Sciatic nerve (tissue), 2 donors: ENCODE data around the gene NMNAT1. TPM values are rescaled to one million over a fixed set of nuclear protein-coding genes. Genes with fewer than 3 reads are reported as not detected.
A peak's percentile ranks its signal among the peaks of the same experiment; 100 is the strongest.

Experiments used
- ATAC-seq: fragments of 200-7000 bp; cut with Tn5 transposase; one replicate; pipeline ENCODE4 v1.9.1; 2020; ENCODE audit warnings: mild to moderate bottlenecking, moderate library complexity
- DNase-seq: peaks from one replicate; pipeline ENCODE4 v3.0.0-alpha.2; 2020; ENCODE audit warnings: low spot score
- intact Hi-C: fragments of 100-400 bp; cut with DNase I; formaldehyde crosslinking; loops from one replicate; pipeline ENCODE4 v1.14.2; 2022
- total RNA-seq: library from RNA; stranded (reverse); fragmentation: NEBNext Ultra II Directional; extraction: Animal tissue kit (Norgen Biotek cat#: 25700); gene quantifications from one replicate; pipeline ENCODE4 v1.2.1, GENCODE V29; 2021
- donor health status: DM: no; HTN: no; CAD: no.
- donor health status: DM: no; HTN: no; CAD: no.

The NMNAT1 gene
- total RNA-seq: 10.7 TPM

DNA sequence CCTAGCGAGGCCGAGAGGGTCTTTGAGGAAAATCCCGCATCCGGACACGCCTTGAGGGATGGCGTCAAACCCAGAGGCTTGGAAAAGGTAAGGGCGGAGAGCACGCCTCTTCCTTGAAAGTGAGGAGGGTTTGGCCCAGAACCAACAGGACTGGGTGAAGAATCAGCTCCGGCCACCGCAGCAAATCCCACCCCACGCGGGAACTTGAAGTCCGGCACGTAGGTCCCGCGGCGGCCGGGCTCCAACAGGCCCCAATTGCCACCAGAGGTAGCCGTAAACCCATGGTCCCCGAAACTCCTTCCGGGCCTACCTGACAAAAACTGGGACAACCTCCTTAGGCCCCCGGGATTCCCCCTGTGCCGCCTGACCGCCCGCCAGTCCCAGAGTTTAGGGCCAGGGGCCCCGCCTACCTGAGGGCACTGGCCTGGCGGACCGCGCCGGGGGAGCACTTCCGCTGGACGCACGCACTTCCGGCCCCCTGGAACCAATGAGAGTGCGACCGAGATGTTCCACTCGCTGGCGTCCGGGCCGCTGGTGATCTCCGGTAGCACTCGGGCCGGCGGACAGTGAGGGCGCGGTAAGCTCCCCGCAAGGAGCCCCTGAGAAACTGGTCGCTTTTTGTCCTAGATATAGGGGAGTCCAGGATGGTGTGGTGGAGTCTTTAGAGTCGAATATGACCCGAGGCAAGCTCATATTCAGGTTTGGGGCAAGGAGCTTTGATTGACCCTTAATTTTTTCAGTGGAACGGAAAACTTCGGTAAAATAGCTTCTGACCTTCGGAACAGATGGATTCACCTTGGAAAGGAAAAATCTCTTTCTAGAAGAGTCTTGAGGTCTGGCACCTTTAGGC is at the start of gene NMNAT1, which contains the start of gene LZIC:
Gene NMNAT1, plus strand, starts transcription at position 537 of the 850 bp plus-strand sequence. CDS start 28,599 bp downstream, outside the sequence.
Gene LZIC, minus strand, starts transcription at position 453 of the 850 bp plus-strand sequence. CDS start 6,772 bp downstream, outside the sequence.
- intact Hi-C loops: no loop called here
- peak; percentile 93 for DNase-seq
- ATAC-seq: peak; percentile 100

DNA sequence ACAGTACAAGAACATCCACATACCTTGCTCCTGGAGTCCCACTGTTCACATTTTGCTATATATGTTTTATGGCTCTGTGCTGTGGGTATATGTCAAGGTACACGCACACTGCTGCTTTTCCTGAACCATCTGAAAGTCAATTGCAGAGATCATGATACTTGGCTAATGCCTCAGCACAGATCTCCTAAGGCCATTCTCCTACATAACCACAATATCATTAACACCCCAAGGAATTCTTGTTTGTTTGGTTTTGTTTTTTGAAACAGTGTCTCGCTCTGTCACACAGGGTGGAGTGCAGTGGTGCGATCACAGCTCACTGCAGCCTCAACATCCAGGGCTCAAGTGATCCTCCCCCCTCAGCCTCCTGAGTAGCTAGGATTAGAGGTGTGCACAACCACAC is 49.2 kb upstream of the NMNAT1 start:
- intact Hi-C loops: no loop called here
- ATAC-seq (no peak), DNase-seq (no peak)

DNA sequence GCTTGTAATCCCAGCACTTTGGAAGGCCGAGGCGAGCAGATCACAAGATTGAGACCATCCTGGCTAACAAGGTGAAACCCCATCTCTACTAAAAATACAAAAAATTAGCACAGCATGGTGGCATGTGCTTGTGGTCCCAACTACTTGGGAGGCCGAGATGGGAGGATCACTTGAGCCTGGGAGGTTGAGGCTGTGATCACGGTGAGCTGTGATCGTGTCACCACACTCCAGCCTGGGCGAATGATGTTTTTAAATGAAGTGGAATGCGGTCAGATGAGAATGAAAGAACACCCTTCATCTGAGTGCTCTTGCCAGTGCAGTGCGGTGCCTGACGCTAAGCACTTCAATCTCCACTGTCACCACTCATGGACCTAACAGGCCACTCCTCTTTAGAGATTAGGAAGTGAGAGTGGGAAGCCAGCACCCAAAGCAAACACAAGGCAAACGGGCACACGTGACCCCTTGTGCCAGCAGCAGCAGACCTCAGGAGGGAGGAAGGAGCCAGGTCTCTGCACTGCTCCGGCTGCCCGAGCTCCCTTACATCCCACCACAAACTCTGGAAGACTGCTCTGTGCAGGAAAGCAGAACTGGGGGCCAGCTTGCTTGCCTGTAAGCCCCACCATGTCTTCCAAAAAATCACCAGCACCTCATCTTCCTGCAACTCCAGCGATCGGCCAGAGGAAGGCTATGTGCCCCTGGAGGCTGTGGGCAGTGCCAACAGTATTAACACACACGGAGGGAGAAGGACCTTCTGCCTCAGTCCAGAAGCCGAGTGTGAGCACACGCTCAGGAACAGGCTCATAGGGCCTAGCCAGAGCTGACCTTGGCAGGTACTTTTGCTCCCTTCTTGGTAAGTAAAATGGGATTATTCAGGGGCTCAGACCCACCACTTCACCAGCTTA is 42.9 kb upstream of the NMNAT1 start:
- peak; percentile 67 for DNase-seq
- peak; percentile 87 for ATAC-seq
- intact Hi-C loops: no loop called here

DNA sequence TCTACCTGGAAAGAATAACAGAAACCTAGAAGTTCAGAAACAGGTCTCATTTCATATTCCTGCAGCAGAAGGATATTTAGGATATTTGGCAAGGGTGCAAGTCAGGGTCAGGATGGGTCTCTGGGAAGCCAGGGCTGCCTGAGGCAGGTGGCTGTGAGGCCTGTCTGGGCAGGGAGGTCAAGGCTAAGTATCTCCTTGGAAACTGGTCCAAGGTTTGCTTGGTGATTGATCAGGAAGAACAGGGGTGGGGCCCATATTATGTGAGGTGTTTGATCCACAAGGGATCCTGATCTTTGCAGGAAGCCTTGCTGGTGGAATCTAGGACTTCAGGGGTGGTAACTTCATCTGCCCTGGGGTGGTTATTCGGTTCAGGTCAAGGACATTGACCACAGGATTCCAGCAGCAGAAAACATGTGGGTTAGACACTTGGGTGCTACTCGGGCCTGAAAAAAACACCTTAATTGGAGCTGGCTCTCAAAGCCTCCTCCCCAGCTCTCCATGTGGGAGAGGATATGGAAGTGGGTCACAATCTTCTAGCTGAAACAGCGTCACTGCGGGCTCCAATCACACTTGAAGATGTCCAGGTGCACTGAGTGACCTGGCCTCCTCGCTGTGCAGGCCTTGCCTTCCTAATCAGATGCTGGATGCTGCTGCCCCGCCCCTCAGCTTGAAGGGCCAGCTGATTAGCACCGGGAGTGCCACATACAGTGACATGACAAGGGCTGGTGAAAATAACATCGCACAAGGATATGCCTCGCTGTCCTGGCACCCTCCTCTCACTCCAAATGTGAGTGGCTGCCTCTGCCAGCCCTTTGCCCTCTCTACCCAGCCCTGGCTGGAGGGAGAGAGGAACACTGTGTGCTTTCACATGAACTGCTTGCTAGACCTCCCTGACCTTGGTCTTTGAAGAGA is 41.9 kb upstream of the NMNAT1 start:
- ATAC-seq: peak; percentile 19
- DNase-seq: no peak
- intact Hi-C loops: no loop called here

DNA sequence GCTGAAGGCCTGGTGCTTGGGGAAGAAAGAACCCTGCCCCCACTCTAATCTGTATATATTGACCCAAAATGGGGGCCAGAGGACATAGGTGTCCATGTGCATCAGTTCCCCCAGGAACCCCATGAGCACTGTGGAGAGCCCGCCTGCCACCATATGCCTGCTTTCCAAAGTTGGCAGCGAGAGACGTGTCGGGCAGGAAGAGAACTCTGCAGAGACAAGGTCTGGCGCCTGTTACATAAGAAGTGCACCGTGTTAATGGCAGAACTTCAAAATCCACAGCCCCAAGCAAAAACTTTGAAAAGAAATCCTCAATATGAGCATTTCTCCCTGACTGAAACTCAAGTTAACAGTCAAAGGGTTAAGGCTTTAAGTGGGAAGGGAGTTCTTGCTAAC is 41.2 kb upstream of the NMNAT1 start:
- intact Hi-C loops: no loop called here
- DNase-seq: no peak
- ATAC-seq: no peak

DNA sequence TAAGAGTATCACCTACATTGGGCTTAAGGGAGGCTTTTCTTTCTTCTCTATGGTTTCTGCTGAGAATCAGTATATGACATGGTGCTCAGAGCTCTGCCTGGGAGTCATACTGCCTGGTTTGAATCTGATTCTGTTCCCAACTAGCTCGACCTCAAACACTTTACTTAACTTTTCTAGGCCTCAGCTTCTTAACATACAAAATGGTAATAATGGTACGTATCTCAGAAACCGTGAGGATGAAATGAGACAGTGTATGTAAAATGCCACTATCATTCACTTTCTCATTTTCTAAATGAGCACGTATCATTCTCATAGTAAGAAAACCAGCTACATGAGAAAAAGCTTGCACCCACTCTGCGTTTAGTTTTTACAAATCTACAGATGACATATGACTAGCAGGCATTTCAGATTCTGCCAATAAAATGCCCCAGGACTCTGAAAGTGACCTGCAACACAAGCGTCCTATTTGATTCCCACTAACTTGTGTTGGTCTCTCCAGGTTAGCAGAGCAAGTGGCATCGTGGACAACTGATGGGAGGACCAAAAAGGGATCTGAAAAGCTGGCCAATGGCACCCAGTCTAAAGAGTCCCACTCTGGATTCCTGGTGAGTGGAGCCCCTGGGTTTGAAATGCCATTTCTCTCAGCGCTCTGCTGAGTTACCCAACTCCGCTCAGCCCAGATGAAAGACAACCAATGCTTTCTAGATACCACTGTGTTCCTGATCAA is 39.3 kb upstream of the NMNAT1 start:
- no peak for ATAC-seq
- intact Hi-C loops: no loop called here
- no peak for DNase-seq

DNA sequence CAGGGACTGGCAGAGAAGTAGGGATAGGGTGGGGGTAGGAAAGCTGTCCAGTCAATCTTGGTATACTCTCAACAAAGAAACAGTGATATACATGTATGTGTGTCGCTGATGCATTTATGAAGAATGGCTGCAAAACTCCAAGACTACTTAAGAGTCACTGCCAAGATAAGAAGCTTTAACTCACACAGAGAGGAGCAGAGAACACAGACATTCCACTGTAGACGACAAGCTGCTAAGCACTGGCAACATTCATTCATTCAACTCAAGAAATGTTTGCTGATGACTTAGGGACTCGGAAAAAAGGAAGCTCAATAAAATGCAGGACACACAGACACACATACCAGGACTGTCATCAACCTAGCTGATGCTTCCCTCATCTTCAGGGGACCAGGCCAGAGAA is 38.7 kb upstream of the NMNAT1 start:
- intact Hi-C loops: no loop called here
- DNase-seq (no peak), ATAC-seq (no peak)

DNA sequence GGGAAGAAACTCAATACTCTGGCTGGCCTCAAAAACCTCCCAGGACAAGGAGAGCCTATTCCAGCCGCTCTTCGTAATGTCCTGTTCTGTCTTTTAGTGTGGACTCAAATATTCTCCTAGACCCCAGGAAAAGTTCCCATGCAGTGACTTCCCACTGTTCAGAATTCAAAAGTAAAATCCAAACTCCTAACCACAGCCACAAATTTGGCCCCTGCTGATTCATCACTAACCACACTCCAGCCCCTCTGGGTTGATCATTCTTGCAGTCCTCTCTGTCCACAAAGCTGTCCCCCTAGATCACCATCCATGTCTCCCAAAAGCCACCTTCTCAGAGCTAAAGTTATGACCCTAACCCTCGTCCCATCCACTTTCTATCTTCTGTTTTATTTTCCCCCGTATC is 38.3 kb upstream of the NMNAT1 start:
- no peak for DNase-seq
- intact Hi-C loops: no loop called here

DNA sequence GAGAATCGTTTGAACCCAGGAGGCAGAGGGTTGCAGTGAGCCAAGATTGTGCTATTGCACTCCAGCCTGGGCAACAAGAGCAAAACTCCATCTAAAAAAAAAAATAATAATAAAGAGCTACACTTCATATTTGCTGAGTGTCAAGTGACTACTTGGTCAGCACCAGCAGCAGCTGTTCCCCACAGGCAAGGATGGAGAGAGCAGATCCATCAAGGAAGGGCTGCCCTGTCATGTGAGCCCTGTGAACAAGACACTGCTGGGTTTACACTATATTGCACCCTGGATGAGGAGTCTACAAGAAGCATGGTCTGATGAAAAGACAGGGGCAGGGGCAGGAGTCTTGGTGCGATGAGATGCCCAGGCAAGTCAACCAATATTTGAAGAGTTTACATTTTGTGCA is 36.8 kb upstream of the NMNAT1 start:
- DNase-seq (no peak), ATAC-seq (no peak)
- intact Hi-C loops: no loop called here

More for the DNA sequence above, 38.3 kb upstream of the NMNAT1 start:
- ATAC-seq: no peak

DNA sequence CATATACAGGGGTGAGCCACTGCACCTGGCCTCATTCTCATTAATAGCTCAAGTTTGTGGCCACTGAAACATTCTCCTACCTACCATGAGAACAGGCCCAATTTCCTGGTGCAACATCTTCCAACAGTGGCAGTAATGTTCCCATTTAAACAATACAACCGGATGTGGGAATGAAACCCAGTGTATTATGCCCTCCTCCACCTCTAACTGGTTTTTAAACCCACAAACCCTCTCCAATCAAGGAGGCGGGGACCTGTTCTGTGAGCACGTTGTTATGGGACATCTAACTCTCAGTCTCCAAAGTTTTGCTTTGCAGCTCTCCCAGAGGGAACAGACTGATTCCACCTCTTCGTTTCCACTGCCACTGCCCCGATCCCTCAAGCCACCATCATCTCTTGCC is 35.8 kb upstream of the NMNAT1 start:
- ATAC-seq (no peak), DNase-seq (no peak)
- intact Hi-C loops: no loop called here

DNA sequence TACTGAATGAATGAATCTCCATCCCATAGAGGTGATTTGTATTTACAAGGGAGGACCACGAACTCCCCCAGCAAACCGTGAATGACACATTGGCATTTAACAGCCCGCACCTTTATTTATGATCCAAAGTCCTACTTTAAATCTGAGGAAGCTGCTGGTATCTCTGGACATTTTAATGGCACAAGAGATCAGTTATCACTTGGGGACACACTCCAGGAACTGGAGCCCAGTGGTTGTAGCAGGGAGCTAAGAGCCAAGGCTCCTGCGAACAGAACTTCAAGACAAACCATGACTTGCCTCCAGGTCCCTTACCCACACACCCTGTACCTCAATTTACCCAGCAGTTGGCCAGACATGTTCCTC is 34.4 kb upstream of the NMNAT1 start:
- DNase-seq (no peak), ATAC-seq (no peak)
- intact Hi-C loops: no loop called here

DNA sequence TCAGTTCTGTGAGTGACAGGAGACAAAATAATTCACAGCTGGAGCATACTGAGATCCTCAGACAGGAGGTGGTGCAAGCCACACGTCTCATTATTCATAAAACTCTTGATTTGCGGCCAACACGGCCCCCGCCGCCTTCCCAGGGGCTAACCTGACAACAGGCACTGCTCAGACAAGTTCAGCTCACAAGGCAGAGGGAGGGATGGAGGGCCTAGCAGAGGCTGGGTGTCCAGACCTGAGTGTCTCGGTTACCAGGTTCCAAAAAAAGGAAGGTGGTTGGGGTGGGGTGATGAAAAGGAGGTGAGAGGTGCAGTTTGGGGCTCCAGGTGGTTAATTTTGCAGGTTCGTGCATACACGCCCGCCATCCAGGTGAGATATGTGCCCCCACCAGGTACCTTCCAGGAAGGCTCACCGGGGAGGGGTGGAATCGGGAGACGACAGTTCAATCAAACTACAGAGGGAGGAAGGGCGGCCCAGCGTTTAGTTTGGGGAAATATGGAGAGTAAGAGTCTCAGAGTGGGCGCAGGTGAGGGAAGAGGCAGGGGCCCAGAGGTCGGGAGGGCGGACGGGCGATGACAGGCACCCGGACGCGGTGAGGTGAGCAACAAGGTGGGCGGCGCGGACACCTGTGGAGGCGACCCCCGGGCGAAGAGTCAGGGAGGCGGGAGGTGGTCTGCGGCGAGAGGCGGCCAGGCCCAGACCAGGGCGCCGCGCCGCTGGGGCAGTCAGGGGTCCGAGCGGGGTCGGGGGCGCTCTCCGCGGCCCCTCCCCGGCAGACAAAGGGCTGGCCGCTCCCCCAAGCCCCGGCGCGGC is 33.8 kb upstream of the NMNAT1 start:
- ATAC-seq (no peak), DNase-seq (peak; percentile 72)
- intact Hi-C loops: no loop called here

DNA sequence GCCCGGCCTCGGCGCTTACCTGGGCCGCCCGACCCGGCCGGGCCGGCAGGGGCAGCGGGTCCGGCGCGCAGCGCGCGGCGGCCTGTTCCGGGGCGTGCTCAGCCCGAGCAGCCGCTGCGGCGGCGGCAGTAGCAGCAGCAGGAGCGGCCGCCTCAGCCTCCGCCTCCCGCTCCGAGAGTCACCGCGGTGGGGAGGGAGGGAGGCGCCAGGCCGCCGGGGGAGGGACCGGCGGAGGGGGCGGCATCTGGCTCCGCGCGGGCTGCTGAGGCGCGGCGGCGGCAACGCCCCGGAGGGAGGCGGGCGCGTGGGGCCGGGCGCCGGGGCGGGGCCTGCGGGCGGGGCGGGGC is 33.2 kb upstream of the NMNAT1 start, which contains the start of gene CTNNBIP1:
Gene CTNNBIP1, minus strand, starts transcription at position 194 of the 347 bp plus-strand sequence. CDS start 38,205 bp downstream, outside the sequence.
- ATAC-seq (no peak), DNase-seq (no peak)
- intact Hi-C loops: no loop called here

DNA sequence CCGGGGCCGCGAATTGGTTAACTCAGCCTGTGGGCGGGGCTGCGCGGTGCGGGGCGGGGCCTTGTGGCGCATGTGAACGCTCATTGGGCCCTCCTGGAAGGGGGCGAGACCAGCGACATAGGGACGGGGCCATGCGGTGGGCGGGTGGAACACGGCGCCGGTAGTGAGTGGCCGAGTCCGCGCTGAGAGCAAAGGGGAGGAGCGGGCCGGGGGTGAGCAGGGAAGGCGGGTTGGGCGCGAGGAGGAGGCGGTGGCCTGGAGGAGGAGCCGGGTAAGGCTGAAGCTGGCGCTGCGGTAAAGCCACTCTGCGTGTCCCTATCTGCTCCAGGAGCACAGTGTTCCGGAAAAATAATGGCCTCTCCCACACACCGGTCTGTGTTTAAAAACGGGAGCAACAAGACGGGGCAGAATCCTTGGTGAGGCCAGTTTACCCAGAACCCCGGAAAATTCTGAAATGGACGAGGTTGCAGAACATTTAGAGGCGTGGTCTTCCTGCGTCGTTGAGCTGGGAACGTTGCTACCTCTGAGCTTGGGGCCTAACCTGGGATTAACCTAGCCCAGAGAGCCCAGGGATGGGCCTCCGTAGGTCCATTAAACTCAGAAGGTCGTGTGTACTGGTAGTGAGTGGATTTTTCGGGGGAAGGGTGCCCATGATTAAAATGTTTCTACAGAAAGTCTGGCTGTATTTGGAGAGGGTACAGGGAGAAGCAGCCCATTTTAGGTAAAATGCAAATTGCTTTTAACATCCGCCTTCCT is 32.7 kb upstream of the NMNAT1 start:
- ATAC-seq: peak; percentile 99

DNA sequence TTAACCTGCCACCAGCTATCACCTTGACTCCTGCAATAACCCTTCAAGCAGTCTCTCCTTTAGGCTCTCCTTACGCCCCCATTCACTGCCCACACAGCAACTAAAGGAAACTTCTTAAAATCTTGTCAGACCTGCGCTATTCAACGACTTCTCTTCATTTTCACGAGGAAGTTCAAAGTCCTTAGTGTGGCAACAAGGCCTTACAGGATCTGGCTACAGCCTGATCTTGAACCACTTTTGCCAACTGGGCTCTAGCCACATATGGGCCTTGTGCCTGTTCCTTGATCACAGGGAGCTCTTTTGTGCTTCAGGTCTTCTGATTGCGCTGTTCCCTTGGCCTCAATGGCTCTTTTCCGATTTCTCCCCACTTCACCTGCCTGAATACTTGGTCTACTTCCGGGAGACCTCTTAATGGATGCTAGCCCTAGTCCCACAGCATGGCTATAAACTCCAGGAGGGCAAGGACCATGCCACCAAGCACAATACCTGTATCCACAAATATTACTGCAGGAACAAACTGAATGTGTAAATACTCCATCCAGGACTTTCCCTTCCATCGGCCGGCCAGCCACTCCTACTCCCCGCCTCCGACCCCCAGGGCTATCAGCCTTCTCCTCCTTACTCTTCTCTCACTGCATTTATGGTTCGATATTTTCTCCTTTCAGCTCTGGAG is 30.9 kb upstream of the NMNAT1 start:
- intact Hi-C loops: no loop called here
- DNase-seq (no peak), ATAC-seq (no peak)

More for the DNA sequence above, 32.7 kb upstream of the NMNAT1 start:
- peak; percentile 100 for DNase-seq
- intact Hi-C loops: no loop called here

DNA sequence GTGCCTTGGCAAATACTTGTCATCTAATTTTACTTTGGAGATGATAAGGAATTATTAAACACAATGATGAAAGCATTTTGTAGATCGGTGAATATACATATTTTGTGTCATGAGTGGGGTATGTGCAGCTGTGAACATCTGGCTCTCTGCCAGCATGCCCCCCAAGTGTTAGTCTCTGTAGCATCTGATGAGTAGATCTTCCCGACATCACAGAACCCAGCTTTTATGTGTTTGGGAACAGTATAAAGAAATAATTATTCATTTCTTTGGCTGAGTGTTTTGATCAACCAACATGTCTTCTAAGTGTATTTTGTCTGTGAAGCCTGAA is 28.7 kb upstream of the NMNAT1 start:
- intact Hi-C loops: no loop called here
- ATAC-seq: no peak
- no peak for DNase-seq
